ENCODE measurements around the gene RAD51D.
"Not testable (repeated sequence)": the region's sequence is repeated elsewhere in the genome, so short reads cannot be mapped to it uniquely, and the experiment has no call there.

RAD51D gene

DNA sequence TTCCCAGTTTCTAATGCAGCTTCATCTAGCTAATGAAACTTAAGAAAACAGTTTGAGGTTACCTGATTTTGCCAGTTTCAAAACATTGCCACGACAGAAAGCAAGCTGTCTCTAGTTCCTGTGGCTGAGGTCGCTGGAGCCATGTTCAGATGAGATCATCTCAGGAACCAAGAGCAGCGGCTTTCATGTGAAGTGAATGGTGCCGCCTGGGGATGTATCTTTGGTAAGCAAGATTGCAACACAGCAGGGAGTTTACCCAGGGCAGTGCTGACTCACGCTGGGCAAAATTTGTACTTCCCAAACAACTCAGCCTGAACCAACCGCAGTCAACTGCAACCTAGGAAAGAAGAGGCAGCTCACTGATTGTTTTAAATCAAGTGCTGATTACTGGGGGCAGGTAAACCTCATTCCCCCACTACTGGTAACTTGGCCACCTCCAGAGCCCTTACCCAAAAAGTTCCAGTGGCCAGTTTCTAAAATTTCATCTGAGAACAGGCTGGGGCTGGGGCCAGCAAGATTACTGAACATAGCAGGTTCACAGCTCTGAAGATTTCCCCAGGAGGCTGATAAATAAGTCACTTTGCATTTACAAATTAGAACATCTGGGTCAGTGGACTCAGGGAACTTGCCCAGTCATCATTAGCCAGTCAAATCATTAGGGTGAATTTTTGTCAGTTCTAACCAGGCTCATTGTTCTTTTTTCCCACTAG lies 56.0 kb downstream of the RAD51D start, which contains the start of gene RFFL:
RFFL (minus strand) TSS at position 194 of the 710 bp plus-strand sequence. CDS start 37,154 bp downstream, outside the sequence.
- DNase-seq = peak; percentile 93

DNA sequence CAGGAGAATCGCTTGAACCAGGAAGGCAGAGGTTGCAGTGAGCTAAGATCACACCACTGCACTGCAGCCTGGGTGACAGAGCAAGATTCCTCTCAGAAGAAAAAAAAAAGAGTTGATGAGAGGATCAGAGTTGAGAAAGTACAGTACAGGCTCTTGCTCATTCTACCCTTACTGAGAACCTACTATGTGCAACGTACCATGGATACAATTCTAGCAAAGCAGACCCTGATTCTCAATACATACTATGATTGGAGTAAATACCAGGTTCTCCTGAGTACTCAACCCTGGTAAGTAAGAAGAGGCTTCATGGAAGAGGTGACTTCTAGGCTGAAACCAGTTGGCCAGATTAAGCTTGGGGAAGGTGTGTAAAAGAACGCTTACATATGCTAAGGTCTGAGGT lies 57.4 kb downstream of the RAD51D start:
- DNase-seq = no peak

DNA sequence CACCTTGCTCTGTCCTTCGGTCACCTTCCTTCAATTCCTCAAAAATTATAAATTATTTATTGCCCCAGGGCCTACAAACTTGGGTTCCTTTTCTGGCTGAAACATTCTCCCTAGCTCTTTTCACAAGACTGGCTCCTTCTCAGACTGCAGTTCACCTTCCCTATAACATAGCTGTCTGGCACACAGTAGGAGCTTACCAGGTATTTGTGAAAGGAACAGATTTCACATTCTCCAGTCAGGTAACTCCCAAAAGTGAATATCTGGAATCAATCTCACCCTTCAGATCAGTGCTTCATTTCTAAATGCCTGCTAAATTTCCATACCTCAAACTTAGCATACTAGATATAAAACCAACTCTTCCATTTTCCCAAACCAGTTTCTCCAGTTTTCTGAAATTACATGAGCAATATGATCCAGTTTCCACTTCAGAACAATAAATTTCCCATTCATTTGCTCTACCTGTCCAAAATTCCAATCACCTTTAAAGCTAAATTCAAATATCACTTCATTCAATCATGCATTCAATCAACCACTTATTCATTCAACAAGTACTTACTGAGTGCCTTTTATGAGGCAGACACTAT lies 62.2 kb downstream of the RAD51D start:
- no peak for DNase-seq

DNA sequence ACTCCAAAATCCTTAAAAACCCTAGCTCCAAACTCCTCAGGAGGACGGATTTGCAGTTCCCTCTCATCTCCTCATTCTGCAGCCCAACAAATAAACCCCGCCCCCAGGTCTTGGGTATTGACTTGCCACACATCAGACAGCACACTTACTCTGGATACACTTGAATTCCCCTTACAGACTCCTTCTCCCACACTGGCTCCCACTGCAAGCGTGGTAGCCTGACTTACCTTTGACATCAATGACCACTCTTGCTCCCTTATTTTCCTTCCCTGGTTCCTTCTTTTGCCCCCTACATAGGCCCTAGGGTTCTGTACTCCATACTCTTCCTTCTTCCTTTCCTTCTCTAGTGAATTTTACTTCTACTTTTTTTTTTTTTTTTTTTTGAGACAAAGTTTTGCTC lies 63.6 kb downstream of the RAD51D start:
- DNase-seq = no peak

DNA sequence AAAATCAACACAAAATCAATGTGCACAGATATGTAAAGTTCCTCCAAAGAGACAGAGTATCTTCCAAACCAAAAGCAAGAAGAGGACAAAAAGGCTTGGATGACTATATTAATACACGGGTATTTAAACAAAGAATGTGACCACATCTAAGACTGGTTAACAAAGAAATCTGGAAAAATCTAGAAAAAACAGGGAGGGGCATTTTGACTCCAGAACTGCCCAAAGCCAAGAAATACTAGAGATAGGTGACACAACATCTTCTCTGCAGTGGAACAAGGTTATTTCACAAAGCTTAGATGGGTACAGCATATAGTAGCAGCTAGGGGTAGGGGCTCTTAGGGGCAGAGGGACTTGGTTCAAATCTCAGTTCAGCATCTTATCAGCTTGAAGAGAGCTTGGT lies 66.5 kb downstream of the RAD51D start:
- DNase-seq = no peak

DNA sequence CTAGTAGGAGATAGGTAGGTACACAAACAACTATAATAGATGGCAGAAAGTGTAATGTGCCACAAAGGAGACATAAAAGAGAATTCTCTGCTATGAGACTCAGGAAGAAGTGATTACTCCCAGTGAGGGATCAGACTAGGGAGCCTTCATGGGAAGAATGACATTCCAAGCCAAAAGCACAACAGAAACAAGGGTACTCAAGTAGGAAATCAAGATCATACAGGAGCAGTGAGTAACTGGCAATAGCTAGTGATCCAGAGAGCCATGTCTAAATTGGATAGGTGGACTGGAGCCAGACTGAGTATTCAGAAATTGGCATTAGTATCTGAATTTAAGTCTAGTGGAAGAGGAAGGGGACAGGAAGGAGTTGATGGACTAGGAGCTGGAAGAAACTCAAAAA lies 66.9 kb downstream of the RAD51D start:
- DNase-seq = no peak

DNA sequence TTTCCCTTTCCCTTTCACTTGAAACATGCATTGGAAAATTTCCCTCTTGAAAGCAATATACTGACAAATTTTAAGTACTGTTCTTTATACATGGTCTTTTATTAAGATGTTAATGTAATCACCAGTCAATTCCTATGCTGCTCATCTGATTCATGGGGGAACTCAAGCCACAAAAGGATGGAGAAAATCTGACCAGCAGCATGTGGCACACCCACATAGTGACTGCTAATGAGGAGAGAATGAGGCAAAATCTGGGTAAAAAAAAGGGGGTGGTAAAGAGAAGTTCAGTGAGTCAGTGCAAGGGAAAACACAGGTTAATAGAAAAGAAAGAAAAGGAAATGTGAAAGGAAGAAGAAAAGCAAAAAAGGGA lies 67.4 kb downstream of the RAD51D start:
- no peak for DNase-seq

DNA sequence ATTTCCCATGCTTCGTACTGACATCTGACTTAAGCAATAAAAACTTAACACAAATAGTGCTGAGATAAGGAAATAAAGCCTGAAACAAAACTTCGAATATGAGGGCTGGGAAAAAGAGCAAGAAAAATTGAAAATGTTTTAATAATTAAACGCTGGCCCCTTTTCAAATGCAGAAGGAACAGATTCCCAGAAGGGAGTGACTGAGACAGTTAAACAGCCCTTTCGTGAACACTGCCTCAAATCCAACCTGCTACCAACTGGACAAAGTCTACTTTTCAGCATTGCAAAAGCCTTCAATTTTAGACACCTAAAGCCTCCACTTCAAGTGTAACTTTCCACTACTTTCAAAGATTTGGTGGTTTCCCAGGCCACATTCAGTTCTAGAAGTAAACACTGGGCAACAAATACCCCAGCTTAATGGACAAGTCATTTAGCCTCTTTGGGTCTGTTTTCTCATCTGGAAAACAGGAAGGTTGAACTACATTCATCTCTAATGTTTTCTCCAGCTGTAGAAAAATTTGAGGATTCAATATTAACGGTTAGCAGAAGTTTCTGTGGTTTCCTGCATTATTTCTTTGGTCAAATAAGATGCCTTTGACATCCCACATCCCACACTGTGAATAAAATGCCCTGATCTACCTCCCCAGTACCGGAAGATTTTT lies 68.0 kb downstream of the RAD51D start:
- peak; percentile 42 for DNase-seq

DNA sequence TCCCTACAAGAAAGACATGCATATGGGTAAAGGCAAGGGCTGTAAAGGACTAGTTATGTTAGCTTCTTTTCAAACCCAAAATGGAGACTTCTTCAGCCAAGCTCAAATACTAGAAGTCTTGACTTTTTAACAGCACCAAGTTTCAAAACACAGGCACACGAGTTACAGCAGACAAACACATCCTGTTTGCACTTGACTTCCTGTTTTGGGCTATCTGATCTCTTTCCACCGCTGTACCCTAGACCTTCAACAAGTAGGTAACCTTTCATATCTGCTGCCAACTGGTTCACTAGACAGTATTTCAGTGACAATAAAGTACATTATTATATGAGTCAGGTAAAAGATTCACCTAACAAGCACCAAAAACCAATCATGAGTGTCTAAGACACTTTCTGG lies 68.5 kb downstream of the RAD51D start:
- DNase-seq = peak; percentile 76

DNA sequence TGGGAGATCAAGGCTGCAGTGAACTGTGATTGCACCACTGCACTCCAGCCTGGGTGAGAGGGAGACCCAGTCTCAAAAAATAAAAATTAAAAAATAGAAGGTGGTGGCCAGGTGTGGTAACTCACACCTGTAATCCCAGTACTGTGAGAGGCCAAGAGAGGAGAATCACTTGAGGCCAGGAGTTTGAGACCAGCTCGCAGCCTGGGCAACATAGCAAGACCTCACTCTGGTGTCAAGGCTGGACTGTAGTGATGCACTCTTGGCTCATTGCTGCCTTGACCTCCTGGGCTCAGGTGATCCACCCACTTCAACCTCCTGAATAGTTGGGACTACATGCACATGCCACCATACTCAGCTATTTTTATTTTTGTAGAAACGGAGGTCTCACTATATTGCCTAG lies 69.5 kb downstream of the RAD51D start:
- no peak for DNase-seq

DNA sequence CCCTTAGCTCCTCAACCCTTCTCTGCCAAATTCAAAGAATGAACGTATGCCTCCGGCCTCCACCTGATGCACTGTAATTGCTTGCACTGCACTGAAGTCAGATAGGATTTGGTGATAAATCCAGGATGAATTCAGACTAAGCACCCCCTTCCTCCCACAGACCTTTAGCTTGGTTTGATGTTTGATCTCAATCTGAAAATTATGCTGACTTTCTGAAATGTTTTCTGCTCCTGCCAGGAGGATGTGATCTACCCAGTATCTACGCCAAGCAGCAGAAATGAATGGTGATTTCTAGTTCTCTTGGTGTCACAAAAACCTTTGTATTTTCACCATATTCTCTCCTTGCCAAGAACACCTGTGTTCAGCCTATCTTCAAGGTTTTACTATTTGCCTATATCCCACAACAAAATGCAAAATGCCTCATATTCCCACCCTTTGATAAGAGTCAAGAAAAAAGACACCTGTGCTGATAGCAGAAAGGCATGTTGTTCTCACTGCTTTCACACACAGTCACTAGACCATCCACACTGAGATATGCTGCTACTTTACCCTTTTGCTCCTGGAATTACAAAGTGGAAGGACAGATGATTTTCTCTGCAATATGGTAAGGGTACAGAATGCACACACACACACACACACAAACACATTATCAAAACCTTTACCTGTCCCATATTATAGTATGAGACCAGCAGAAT lies 70.8 kb downstream of the RAD51D start:
- DNase-seq = no peak

DNA sequence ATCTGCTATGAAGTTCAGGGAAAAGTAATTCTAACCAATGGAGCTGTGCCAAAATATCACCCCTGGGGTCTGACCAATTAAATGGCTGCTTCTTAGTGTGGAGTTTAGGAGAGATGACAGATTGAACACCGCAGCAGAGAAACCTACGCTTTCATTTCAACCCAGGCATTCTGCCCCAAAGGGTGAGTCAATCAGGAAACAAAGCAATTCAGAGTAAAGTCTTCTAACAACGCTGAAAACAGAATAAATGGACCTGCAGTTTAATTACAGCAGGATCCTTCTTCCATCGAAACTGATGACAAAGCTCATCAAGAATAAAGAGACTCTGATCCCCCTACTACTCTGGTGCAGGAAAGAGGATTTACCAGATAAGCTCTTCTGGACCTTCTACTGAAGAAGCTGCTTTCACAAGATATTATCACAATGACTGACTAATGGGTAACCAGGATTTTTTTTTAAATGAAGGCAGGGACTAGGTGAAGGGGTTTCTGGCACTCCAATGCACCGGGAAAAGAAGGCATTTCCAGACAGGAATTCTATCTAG lies 72.8 kb downstream of the RAD51D start:
- peak; percentile 78 for DNase-seq

DNA sequence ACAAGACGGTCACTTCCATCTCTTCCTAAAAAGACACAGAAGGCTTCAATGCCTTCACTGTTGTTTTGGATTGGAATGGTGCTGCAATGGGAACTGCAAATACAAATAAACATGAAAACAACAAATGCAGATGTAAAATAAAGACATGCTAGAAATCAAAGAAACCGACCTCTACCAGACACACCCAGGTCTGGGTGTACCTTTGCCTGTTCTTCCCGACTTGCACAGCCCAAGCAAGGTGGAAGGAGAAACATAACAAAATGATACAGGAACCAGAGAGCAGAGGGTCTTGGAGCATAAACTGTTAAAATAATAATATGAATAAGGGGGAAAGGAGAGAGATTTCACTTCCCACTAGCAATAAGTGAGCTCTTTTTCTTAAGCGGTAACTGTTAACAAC lies 73.4 kb downstream of the RAD51D start:
- no peak for DNase-seq

DNA sequence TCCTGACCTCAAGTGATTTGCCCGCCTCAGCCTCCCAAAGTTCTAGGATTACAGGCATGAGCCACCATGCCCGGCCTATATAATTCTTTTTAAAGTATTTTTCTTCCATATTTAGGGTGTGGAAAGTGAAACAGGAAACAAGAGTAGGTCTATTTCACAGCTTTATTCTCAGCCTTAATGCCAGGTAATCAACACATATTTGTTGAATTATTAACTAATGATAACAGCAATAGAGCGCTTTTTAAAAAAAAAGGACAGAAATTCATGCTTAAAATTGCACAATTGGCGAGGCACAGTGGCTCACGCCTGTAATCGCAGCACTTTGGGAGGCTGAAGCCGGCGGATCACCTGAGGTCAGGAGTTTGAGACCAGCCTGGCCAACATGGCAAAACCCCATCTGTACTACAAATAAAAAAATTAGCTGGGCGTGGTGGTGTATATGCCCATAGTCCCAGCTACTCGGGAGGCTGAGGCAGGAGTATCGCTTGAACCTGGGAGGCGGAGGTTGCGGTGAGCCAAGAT lies 74.1 kb downstream of the RAD51D start:
- DNase-seq = not testable (repeated sequence)

DNA sequence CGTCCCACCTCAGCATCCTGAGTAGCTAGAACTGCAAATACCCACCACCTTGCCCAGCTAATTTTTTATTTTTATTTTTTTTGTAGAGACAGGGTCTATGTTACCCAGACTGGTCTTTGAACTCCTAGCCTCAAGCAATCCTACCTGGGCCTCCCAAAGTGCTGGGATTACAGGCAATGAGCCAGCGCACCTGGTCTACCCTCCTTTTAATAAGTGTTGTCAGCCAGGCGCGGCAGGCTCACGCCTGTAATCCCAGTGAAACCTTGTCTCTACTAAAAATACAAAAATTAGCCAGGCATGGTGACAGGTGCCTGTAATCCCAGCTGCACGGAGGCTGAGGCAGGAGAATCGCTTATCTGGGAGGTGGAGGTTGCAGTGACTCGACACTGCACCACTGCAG lies 75.5 kb downstream of the RAD51D start:
- DNase-seq = no peak
